GM12878 (cell line): ENCODE data around the gene CHSY3. TPM values are rescaled to one million over a fixed set of nuclear protein-coding genes. Genes with fewer than 3 reads are reported as not detected.

ENCODE experiments used
- polyA plus RNA-seq, 11 experiments: library from polyadenylated mRNA; depleted of rRNA in 4 of 11; unstranded in 6 of 11; stranded (reverse) in 5 of 11; fragments of >200 nt; fragmentation: Nextera tagmentation in 4 of 11; fragmentation: Illumina TruSeq in 1 of 11; extraction: Ambion mirVana in 4 of 11; extraction: Trizol in 1 of 11; gene quantifications; 1 replicate in 1 of 11; 2 replicates in 10 of 11; pipeline versions ENCODE4 v1.2.1 to v1.2.3, GENCODE V29; 2011 to 2016; ENCODE audit warnings: inconsistent platforms in 2 of 11, missing spikeins in 2 of 11, low read depth in 1 of 11
- small RNA-seq: library from RNA; depleted of rRNA; stranded (forward); fragments of <200 nt; gene quantifications from one replicate; pipeline ENCODE3, GENCODE V24; 2014
- total RNA-seq, 4 experiments: library from RNA; depleted of rRNA in 3 of 4; stranded (reverse); fragments of >200 nt in 3 of 4; fragmentation: Illumina TruSeq in 1 of 4; extraction: Trizol in 1 of 4; gene quantifications; 2 replicates each; pipeline versions ENCODE4 v1.2.1 to v1.2.3, GENCODE V29; 2013 to 2021

Gene CHSY3
- total and polyA plus RNA-seq, 10 of the 15 experiments (the other 5 are each of a cell fraction or from before 2014, with no cell fraction given): not detected

Small RNAs within 50 kb of the gene (small RNA-seq; reads per million reads assigned to genes)
- 0.27 reads per million for gene RNA5SP191
- gene RNU6ATAC10P: not detected

Other genes with a start within 250 kb of the CHSY3 start
- not detected in 2 replicates for gene MINAR2, start 156.4 kb upstream of the CHSY3 start, total RNA-seq (2014; rRNA removed)
- gene MINAR2, start 156.4 kb upstream of the CHSY3 start, total RNA-seq (2014; rRNA removed; fragmentation: Illumina TruSeq; extraction: Trizol): not detected in 2 replicates
- gene MINAR2, start 156.4 kb upstream of the CHSY3 start, total RNA-seq (2021): not detected in 2 replicates
- gene MINAR2, start 156.4 kb upstream of the CHSY3 start, polyA plus RNA-seq (2011; rRNA removed): 0.03 and 0.09 TPM in 2 replicates
- gene MINAR2, start 156.4 kb upstream of the CHSY3 start, polyA plus RNA-seq (2014; fragmentation: Illumina TruSeq; extraction: Trizol): not detected in 2 replicates
- gene MINAR2, start 156.4 kb upstream of the CHSY3 start, polyA plus RNA-seq (2014; fragmentation: Nextera tagmentation; extraction: Ambion mirVana): not detected
- not detected in 2 replicates for gene MINAR2, start 156.4 kb upstream of the CHSY3 start, polyA plus RNA-seq (2014; rRNA removed)
- under 1 TPM in 1 of 2 experiments, not detected in 1; 0.07 TPM for gene MINAR2, start 156.4 kb upstream of the CHSY3 start, polyA plus RNA-seq (2016; fragmentation: Nextera tagmentation; extraction: Ambion mirVana)